Measurements from ENCODE around the gene FGF14.

GRCh38 chr13:101746513-101746912 is 655.3 kb downstream of the FGF14 start:
- TF ChIP-seq CTCF (IDR thresholded peaks at IDR 0.05) (no peak), ZFX (IDR thresholded peaks at IDR 0.05; ENCODE audit: borderline replicate concordance) (no peak)

All from 22Rv1 (cell line).